ENCODE data around the gene ACSS1.

DNA sequence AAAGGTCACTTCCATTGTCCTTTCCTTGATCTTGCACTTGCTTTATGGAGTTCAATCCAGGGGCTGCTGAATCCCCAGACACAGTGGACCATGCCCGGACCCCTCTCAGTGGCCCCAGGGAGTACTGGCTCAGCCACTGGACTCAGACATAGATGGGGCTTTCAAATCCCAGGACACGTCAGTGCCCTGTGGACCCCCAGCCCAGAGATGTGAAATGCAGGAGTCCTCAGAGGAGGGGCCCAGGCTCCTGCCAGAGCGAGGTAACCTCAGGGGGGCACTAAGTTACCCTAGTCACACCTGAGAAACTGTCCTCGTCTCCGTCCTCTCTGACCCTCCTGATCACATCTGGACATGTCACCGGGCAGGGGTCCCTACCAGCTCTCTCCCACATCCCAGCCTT, 46.7 kb downstream of the ACSS1 start:
- no peak for TF ChIP-seq TP53 (CRISPR knock-in tag; IDR thresholded peaks at IDR 0.05)
- TF ChIP-seq, protein P1, sequence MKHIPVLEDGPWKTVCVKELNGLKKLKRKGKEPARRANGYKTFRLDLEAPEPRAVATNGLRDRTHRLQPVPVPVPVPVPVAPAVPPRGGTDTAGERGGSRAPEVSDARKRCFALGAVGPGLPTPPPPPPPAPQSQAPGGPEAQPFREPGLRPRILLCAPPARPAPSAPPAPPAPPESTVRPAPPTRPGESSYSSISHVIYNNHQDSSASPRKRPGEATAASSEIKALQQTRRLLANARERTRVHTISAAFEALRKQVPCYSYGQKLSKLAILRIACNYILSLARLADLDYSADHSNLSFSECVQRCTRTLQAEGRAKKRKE (CRISPR knock-in tag; IDR thresholded peaks at IDR 0.05; ENCODE audit: low read depth): no peak
- no peak for TF ChIP-seq ESRRA (IDR thresholded peaks at IDR 0.05; ENCODE audit: borderline replicate concordance, low read length)
- no peak for TF ChIP-seq SREBF2 (IDR thresholded peaks at IDR 0.05)
- no peak for TF ChIP-seq RFX5 (IDR thresholded peaks at IDR 0.05)
- TF ChIP-seq, protein P2, sequence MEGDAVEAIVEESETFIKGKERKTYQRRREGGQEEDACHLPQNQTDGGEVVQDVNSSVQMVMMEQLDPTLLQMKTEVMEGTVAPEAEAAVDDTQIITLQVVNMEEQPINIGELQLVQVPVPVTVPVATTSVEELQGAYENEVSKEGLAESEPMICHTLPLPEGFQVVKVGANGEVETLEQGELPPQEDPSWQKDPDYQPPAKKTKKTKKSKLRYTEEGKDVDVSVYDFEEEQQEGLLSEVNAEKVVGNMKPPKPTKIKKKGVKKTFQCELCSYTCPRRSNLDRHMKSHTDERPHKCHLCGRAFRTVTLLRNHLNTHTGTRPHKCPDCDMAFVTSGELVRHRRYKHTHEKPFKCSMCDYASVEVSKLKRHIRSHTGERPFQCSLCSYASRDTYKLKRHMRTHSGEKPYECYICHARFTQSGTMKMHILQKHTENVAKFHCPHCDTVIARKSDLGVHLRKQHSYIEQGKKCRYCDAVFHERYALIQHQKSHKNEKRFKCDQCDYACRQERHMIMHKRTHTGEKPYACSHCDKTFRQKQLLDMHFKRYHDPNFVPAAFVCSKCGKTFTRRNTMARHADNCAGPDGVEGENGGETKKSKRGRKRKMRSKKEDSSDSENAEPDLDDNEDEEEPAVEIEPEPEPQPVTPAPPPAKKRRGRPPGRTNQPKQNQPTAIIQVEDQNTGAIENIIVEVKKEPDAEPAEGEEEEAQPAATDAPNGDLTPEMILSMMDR (IDR thresholded peaks at IDR 0.05): no peak
- TF ChIP-seq MAFK (IDR thresholded peaks at IDR 0.05; ENCODE audit: partially characterized antibody): no peak

Measured in A549 (cell line).